DMS79 (cell line): Measurements from ENCODE around the gene CSNK1G1.
"Not testable (repeated sequence)": the region's sequence is repeated elsewhere in the genome, so short reads cannot be mapped to it uniquely, and the experiment has no call there.

Experiments used
- DNase-seq: peaks from one replicate; lab custom pipeline; 2025; lab: John Stamatoyannopoulos, UW

The CSNK1G1 gene

DNA sequence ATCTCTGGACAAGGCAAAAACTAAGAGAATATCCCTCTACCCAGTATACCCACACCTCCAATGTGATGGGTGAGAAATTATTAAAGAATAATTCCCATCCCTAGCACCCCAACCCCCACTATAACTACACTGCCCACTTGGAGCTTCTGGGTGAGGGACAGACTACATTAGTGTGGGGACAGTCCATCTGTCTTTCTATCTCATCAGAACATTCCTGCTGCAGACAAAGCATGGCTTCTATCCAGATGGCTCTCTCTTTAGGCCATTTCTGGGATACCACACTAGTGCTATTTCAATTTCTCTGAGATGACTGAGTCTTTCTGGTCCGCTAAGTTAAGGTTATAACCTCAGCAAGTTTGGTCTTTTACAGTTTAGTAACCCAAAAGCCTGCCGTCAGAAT is 6.6 kb downstream of the CSNK1G1 start:
- no peak for DNase-seq

DNA sequence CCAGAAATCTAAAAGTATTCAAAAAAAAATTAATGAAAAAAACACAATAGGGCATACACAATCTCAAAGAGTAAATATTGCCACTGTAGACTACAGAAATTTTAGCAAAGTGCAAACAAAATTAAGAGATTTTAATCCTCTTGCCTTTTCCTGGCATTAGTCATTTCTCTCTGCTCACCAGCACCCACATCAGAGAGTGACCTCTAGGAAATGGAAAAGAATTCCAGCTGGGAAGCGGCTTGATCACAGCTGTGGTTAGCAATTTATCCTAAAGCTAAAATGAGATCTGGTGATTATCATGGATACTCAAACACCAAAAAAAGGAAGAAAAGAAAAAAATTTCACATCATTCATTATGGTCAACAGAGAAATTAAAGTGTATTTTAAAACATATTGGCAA is 7.5 kb downstream of the CSNK1G1 start:
- DNase-seq, result no peak

GRCh38 chr15:64346242-64346641 is 9.7 kb downstream of the CSNK1G1 start:
- DNase-seq, result not testable (repeated sequence)

DNA sequence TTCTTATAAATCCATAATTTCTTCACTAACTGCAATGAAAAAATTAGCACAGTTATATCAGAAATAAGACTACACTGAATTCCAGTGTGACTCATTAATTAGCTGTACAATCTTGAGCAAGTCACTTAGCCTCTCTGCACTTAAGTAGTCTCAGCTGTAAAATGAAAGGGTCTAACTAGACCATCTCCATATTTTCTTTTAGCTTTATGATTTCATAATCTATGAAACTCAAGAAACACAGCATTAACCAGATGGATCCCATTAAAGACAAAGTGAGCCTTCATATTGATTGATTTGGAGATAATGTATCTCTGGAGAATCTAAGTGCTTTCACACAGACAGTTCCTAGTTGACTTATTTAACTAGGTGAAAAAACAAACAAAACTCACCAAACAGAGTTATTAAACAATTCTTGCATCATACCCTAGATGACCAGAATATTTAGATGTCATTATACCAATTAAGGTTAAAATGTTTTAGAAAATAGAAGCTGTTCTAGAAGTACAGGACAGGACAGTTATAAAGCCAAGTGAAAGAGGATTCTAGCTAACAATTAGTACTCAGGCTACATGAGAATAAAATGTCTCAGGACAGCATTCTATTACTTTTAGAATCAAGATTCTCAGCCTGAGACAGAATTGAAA is 11.2 kb downstream of the CSNK1G1 start:
- no peak for DNase-seq

GRCh38 chr15:64343841-64344240 is 12.1 kb downstream of the CSNK1G1 start:
- DNase-seq, result no peak

DNA sequence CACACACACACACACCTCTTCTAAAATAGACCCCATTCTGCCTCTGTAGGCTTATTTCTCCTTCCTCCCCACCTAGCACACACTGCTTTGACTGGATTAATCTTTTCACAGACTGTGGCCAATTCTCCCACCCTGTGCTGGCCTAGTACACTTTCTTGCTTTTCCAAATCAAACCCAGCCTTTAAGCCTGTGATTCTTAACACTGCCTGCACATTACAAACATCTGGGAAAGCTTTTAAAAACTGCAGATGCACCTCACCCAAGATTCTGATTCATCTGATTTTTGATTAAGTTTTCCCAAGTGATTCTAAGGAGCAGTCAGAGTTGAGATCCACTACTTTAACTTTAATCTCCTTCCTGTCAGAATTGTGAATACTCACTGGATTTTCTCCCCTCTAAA is 12.8 kb downstream of the CSNK1G1 start:
- DNase-seq, result no peak

GRCh38 chr15:64341961-64342360 is 14.0 kb downstream of the CSNK1G1 start:
- no peak for DNase-seq

GRCh38 chr15:64340355-64340754 is 15.6 kb downstream of the CSNK1G1 start:
- no peak for DNase-seq

GRCh38 chr15:64337761-64338160 is 18.2 kb downstream of the CSNK1G1 start:
- DNase-seq, result no peak

GRCh38 chr15:64333986-64334929 is 21.7 kb downstream of the CSNK1G1 start:
- DNase-seq, result no peak

DNA sequence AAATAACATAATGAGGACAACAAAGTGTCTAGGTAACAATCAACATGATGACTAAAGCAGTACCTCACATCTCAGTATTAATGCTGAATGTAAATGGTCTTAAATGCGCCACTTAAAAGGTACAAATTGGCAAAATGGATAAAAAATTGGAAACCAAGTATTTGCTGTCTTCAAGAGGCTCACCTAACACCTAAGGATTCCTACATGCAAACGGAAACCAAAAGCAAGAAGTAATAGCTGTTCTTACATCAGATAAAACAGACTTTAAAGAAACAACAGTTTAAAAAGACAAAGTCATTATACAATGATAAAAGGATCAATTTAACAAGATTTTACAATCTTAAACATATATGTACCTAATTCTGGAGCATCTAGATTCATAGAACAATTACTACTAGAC is 22.5 kb downstream of the CSNK1G1 start:
- DNase-seq, result no peak

DNA sequence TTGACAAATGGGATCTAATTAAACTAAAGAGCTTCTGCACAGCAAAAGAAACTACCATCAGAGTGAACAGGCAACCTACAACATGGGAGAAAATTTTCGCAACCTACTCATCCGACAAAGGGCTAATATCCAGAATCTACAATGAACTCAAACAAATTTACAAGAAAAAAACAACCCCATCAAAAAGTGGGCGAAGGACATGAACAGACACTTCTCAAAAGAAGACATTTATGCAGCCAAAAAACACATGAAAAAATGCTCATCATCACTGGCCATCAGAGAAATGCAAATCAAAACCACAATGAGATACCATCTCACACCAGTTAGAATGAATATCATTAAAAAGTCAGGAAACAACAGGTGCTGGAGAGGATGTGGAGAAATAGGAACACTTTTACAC is 24.3 kb downstream of the CSNK1G1 start:
- not testable (repeated sequence) for DNase-seq

DNA sequence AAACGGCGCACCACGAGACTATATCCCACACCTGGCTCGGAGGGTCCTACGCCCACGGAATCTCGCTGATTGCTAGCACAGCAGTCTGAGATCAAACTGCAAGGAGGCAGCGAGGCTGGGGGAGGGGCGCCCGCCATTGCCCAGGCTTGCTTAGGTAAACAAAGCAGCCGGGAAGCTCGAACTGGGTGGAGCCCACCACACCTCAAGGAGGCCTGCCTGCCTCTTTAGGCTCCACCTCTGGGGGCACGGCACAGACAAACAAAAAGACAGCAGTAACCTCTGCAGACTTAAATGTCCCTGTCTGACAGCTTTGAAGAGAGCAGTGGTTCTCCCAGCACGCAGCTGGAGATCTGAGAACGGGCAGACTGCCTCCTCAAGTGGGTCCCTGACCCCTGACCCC is 29.0 kb downstream of the CSNK1G1 start:
- not testable (repeated sequence) for DNase-seq

GRCh38 chr15:64326458-64326857 is 29.5 kb downstream of the CSNK1G1 start:
- DNase-seq, result not testable (repeated sequence)

DNA sequence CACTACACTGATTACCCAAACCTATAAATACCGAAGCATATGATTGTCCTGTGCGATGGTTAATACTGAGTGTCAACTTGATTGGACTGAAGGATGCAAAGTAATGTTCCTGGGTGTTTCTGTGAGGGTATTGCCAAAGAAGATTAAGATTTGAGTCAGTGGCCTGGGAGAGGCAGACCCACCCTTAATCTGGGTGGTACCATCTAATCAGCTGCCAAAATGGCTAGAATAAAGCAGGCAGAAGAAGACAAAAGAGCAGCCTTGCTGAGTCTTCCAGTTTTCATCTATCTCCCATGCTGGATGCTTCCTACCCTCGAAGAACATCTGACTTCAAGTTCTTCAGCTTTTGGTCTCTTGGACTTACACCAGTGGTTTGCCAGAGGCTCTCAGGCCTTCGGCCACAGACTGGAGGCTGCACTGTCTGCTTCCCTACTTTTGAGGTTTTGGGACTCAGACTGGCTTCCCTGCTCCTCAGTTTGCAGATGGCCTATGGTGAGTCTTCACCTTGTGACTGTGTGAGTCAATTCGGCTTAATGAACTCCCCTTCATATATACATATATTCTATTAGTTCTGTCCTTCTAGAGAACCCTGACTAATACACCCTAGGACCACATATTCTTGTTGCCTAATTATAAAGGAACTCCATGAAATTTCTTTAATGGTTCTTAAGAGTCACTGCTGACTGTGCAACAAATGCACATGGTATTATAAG is 31.7 kb downstream of the CSNK1G1 start:
- DNase-seq, result no peak

DNA sequence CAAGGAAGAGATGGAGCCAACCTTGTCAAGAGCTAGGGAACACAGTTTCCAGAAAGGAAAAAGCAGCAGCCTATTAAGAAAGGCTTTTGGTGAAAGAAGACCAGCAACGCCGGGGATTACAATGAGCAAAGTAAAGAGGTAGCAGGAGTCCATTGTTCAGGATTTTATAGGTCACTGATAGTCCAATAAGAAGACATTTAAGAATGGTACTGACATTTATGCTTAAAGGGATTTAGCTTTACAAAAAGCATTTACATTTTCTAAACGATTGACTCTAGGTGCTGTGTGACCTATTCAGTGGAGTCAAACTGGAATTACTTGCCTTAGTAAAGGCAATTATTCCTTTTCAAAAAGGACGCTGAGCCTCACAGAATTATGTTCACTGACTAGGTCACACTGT is 40.8 kb downstream of the CSNK1G1 start:
- DNase-seq, result no peak

DNA sequence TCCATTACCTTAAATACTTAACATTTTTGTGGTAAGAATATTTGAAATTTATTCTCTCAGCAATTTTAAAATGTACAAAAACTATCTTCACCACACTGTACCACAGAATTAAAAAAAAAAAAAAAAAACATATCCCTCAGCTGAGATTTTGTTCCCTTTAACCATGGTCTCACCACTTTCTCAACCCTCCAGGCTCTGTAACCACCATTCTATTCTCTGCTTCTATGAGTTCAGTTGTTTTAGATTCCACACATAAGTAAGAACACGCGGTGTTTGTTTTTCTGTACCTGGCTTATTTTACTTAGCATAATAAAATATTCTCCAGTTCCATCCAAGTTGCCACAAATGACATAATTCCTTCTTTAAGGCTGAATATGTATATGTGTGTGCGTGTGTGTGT is 41.5 kb downstream of the CSNK1G1 start:
- DNase-seq, result no peak

GRCh38 chr15:64311566-64311965 is 44.4 kb downstream of the CSNK1G1 start:
- DNase-seq, result no peak

DNA sequence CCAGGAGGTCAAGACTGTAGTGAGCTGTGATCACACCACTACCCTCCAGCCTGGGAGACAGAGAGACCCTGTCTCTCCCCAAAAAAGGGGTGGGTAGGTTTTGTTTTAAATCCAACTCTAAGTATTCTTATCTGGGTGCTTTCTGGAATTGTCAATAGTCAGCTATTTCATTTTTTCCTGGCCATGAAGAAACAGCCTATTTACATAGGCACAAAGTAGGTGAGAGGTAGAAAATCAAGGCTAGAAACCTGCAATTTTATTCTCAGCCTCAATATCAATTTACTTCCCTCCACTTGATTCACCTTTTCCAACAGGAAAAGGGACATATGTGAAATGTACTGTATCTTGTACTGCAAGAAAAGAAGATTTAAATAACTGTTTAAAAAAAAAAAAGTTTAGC is 45.9 kb downstream of the CSNK1G1 start:
- DNase-seq, result no peak

GRCh38 chr15:64305261-64305660 is 50.7 kb downstream of the CSNK1G1 start:
- no peak for DNase-seq

DNA sequence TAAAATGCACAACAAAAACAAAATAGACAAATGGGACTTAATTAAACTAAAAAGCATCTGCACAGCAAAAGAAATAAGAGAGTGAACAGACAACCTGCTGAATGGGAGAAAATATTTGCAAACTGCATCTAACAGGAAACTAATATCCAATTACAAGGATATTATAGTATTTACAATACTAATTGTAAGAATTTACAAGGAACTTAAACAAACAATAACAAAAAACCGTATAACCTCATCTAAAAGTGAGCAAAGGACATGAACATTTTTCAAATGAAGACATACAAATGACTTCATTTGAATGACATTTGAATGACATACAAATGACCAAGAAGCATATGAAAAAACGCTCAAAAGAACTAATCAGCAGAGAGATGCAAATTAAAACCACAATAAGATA is 66.4 kb downstream of the CSNK1G1 start:
- DNase-seq, result no peak

DNA sequence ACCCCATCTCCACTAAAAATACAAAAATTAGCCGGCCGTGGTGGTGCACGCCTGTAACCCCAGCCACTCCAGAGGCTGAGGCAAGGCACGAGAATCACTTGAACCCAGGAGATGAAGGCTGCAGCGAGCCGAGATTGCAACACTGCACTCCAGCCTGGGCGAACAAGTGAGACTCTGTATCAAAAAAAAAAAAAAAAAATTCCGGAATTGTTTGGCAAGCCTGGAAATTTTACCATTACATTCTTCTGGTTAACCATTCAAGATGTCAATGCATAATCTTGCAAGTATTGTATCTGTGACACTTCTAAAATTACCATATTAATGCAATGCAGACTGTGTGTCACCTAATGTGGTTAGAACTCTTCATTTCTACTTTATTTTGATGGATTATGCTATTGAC is 67.0 kb downstream of the CSNK1G1 start:
- DNase-seq, result no peak

- DNase-seq, result no peak
These were observed 67.4 kb downstream of the CSNK1G1 start for GRCh38 chr15:64288577-64288976.
